Measurements from ENCODE around the gene KRTAP3-3.
"Not testable (repeated sequence)": the region's sequence is repeated elsewhere in the genome, so short reads cannot be mapped to it uniquely, and the experiment has no call there.

The KRTAP3-3 gene
- total RNA-seq, result 0 to 0.10 (median 0) reads per million in 18 experiments

- DNase-seq, result no peak
These were observed at the start of gene KRTAP3-3 for GRCh38 chr17:40993839-40994238. KRTAP3-3 (minus strand) TSS chr17:40994164; CDS start chr17:40994097, 67 bp downstream.

- no peak for DNase-seq
These were observed 49.0 kb upstream of the KRTAP3-3 start for GRCh38 chr17:41042953-41043352.

DNA sequence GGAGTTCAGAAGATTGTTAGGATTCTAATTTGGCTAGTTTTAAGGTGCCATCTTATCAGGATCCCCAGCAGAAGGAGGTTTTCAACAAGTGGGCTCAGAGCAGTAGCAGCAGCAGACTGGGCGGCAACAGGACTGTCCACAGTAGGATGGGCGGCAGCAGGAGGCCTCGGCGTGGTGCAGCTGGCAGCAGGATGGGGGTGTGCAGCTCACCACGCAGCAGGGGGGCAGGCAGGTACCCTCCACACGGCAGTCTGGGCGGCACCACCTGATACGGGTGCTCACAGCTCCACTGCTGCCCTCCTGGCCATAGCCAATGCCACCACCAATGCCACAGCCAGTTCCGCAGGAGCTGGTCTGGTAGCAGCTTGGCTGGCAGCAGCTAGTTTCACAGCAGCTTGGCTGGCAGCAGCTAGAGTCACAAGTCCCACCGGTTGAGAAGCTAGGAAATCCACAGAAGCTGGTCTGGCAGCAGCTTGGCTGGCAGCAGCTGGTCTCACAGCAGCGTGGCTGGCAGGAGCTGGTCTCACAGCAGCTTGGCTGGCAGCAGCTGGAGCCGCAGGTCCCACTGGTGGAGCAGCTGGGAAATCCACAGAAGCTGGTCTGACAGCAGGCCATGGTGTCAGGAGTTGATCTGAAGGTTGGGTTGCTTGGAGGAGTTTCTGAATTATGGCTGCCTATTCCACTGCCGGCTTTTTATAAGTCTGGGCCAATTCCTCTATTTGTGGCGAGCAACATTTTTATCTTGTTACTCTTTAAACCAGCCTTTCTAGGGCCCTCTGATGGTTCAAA, 47.0 kb upstream of the KRTAP3-3 start, which contains the start of gene KRTAP1-1:
Gene KRTAP1-1 (minus strand): TSS at position 668 of the 789 bp plus-strand sequence. CDS start 53 bp downstream, at position 615.
- DNase-seq, result not testable (repeated sequence)

GRCh38 chr17:41037853-41038350, 43.9 kb upstream of the KRTAP3-3 start:
- DNase-seq, result no peak

DNA sequence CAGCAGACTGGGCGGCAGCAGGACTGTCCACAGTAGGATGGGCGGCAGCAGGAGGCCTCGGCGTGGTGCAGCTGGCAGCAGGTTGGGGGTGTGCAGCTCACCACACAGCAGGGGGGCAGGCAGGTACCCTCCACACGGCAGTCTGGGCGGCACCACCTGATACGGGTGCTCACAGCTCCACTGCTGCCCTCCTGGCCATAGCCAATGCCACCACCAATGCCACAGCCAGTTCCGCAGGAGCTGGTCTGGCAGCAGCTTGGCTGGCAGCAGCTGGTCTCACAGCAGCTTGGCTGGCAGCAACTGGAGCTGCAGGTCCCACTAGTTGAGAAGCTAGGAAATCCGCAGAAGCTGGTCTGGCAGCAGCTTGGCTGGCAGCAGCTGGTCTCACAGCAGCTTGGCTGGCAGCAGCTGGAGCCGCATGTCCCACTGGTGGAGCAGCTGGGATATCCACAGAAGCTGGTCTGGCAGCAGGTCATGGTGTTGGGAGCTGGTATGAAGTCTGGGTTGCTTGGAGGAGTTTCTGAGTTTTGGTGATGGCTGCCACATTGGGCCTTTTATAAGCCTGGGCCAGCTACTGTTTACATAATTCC, 40.5 kb upstream of the KRTAP3-3 start, which contains the start of gene KRTAP1-3:
Gene KRTAP1-3 (minus strand): TSS at position 529 of the 590 bp plus-strand sequence. CDS start 53 bp downstream, at position 476.
- not testable (repeated sequence) for DNase-seq

DNA sequence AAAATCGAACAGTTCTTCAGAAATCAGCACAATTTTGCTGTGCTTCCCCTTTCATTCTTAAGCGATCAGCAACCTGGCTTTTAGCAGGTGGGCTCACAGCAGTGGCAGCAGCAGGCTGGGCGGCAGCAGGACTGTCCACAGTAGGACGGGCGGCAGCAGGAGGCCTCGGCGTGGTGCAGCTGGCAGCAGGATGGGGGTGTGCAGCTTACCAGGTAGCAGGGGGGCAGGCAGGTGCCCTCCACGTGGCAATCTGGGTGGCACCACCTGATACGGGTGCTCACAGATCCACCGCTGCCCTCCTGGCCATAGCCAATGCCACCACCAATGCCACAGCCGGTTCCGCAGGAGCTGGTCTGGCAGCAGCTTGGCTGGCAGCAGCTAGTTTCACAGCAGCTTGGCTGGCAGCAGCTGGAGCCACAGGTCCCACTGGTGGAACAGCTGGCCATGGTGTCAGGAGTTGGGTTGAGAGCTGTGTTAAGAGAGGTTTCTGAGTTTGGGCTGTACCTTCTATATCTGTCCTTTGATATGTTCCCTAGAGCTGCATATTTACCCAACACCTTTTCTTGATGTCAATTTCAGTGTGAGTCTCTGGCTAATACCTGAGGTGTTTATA, 35.8 kb upstream of the KRTAP3-3 start, which contains the start of gene KRTAP1-4:
Gene KRTAP1-4 (minus strand): TSS at position 563 of the 613 bp plus-strand sequence. CDS start 117 bp downstream, at position 446.
- no peak for DNase-seq

DNA sequence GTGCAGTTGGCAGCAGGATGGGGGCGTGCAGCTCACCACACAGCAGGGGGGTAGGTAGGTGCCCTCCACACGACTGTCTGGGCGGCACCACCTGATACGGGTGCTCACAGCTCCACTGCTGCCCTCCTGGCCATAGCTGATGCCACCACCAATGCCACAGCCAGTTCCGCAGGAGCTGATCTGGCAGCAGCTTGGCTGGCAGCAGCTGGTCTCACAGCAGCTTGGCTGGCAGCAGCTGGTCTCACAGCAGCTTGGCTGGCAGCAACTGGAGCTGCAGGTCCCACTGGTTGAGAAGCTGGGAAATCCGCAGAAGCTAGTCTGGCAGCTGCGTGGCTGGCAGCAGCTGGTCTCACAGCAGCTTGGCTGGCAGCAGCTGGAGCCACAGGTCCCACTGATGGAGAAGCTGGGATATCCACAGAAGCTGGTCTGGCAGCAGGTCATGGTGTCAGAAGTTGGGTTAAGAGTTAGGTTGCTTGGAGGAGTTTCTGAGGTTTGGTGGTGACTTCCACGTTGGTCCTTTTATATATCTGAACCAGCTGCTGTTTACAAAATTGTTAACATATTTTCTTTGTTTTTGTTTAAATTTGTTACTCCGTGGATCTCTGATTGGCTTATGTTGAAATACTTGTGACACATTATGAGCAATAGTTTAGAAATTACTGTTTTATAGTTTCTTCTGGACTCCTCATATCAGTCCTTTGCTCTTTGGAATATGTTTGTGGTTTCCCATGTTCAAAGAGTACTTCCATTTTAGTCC, 32.9 kb upstream of the KRTAP3-3 start, which contains the start of gene KRTAP1-5:
Gene KRTAP1-5 (minus strand): TSS at position 494 of the 757 bp plus-strand sequence. CDS start 53 bp downstream, at position 441.
- no peak for DNase-seq

DNA sequence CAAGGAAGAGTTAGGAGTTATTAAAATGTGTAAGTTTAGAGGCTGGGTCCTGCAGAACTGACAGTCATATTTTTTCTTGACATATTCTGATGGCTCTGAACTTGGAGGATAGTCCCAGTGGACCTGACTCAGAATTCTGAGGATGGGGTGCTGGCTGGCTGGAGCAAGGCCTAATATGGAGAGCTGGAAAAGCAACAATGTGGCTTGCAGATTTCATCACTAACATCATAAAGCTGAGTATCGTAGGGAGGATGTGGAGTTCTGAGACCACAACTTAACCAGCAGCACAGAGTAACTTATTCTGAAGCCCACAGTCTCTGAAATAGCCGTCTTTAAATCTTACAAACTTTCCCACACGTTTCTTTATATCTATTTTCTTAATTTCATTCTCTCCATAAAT, 30.7 kb upstream of the KRTAP3-3 start:
- no peak for DNase-seq

DNA sequence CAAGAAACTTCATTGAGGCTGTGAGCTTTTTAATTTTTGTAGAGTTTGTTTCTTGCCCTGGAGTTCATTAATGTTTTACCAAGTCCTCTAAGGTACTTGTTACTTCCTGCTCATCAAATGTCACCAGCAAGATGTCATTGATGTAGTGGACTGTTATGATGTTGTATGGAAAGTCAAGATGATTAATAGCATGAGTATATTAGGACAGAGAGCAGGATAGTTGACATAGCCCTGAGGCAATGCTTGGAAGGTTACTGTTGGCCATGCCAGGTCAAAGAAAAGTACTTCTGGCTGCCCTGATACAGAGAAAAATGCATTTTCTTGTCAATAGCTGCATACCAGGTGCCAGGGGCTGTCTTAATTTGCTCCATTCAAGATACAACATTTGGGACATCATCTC, 26.4 kb upstream of the KRTAP3-3 start:
- DNase-seq, result no peak

GRCh38 chr17:41019415-41019814, 25.5 kb upstream of the KRTAP3-3 start:
- no peak for DNase-seq

DNA sequence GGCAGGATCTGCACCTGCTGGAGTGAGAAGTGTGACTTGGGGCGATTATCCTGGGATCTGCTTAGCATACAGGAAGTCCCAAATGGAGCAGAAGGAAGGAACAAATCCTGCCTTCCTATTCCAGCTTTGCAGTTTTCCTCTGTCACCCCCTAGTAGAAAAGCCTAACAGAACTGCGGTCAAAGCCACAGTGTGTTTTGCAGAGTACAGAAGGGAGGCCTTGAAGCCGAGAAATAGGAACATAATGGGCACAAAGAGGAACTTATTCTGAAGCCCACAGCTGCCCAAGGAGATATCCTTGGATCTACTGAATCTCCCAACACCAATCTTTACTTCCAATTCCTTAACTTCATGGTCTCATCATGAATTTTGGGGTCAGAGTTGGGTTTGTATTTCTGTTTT, 24.6 kb upstream of the KRTAP3-3 start:
- peak in 1 of 2 donors; percentile 4 for DNase-seq

- DNase-seq, result no peak
These were observed 22.7 kb upstream of the KRTAP3-3 start for GRCh38 chr17:41016578-41017215.

DNA sequence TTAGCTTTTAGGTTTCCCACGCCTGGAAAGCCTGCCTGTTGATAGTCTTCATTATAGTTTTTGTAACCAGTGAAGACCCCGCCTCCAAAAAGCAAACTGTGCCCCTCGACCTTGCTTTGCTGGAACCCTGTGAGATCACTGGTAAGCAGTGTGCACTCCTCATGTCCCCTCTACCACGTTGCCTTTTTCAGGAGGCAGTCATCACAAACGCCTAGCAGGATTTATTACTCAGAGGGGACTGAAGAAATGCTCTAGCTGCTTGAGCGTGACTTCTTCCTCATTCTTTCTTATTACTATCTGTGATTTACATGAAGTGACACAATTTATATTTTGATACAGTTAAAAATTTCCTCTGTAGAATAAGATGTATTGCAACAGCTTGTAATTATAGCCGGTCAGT, 21.5 kb upstream of the KRTAP3-3 start:
- DNase-seq, result no peak

GRCh38 chr17:41013606-41014005, 19.6 kb upstream of the KRTAP3-3 start:
- no peak for DNase-seq

DNA sequence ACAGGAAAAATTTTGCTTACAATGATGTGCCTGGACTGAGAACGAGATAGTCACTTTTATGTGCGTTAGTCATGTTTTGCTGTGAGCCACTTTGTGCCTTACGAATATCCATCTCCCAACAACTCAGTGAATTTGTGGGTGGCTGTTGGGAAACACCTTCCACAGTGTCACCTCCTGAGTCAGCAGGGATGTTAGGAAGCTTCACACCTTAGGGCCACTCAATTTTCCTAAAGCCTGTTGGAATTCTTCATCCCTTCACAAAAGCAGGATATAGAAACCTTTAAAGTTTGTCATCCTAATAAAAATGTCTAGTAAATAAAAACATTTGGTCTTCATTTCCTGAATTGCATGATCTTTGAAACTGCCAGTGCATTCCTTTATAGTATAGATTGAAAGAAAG, 19.2 kb upstream of the KRTAP3-3 start:
- DNase-seq, result no peak

- DNase-seq, result no peak
These were observed 18.6 kb upstream of the KRTAP3-3 start for GRCh38 chr17:41012326-41013120.

GRCh38 chr17:41010441-41010840, 16.5 kb upstream of the KRTAP3-3 start:
- no peak for DNase-seq

DNA sequence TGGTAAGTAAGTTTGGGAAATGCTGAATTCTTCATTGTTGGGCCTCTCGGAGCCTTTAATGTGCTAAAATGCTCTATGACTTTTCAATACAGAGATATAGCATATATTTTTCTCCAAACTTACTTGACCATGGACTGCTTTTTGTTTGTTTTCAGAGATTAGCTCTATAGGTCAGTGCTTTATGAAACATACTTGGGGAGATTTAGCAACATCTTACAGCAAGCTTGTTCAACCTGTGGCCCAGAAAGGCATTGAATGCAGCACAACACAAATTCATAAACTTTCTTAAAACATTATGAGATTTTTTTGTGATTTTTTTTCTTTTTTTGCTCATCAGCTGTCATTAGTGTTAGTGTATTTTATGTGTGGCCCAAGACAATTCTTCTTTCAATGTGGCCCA, 16.0 kb upstream of the KRTAP3-3 start:
- no peak for DNase-seq

DNA sequence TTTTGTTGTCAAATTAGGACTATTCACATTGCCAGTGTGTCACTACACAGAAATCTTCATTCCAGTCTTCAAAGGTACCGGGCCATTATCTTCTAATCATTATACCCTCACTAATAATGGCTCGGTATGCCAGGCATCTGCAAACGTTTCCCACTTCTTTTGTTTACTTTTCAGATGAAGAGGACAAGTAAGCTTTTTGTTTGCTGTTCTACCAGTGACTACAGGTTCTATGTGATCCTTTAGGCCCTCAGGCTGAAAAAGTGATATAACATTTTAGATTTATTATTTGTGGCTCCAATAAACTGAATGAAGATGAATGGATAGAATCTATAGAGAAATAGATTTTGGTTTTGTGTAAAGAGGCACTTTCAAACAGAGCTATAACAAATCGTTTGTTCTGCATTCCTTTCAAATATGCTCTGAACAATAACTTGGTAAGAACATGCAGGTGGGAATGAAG, 15.4 kb upstream of the KRTAP3-3 start:
- no peak for DNase-seq

DNA sequence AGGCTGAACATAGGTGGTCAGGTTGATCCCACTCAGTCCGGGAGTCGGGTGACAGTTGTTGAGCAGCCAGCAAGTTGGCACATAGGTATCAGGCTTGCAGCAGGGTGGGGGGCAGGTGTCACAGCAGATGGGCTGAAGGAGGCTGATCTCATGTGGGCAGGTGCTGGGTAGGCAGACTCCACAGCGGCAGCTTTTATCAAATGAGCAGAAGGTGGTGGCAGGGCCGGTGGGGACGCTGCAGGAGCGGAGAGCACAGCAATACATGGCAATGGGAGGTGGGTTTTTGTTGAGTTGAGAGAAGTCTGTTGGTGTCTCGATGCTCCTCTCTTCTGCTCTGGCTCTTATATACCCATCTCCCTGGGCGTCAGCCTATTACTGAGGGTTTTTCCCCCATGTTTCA, 14.8 kb upstream of the KRTAP3-3 start, which contains the start of gene KRTAP3-1:
Gene KRTAP3-1 (minus strand): TSS at position 318 of the 400 bp plus-strand sequence. CDS start 54 bp downstream, at position 264.
- DNase-seq, result no peak
